K562 (cell line): ENCODE results near the gene MED15. TPM values are rescaled to one million over a fixed set of nuclear protein-coding genes. Genes with fewer than 3 reads are reported as not detected.

ENCODE experiments used
- ATAC-seq: fragments of 200-7000 bp; cut with Tn5 transposase; 3 replicates; pipeline ENCODE4 v1.9.1; 2020; ENCODE audit warnings: moderate library complexity
- BruUV-seq: library from RNA; stranded (reverse); fragments of 400-500 nt; replicated peaks from 2 replicates; lab custom pipeline; 2021; lab: Mats Ljungman, UMichigan
- CTCF ChIA-PET: fragments of 300-600 bp; formaldehyde crosslinking; extraction: SDS; loops from one replicate; lab custom pipeline; 2021; ENCODE audit warnings: low intra/inter-chr PET ratio; lab: Yijun Ruan, JAX
- POLR2A ChIA-PET: fragments of 300-600, 350-650 bp; sonication (Branson Sonifier 250); formaldehyde crosslinking; extraction: SDS; loops from one replicate; lab custom pipeline; 2021; ENCODE audit warnings: antibody characterized with exemption, inconsistent platforms; lab: Yijun Ruan, JAX
- DNase-seq, 4 experiments: peaks; one replicate each; pipeline versions ENCODE4 v3.0.0 to v3.0.0-alpha.2; 2011 to 2018; ENCODE audit warnings: low spot score in 3 of 4, mixed read lengths in 3 of 4; ENCODE audit errors: extremely low read depth in 1 of 4
- FAIRE-seq: peaks from 2 replicates; lab custom pipeline; 2011; peaks lifted over from hg19 to GRCh38; lab: Jason Lieb, UNC
- H2AFZ ChIP-seq: 2 replicates; pipeline ENCODE4 v1.6.0; 2011; ENCODE audit warnings: low read depth, low read length, control low read depth, inconsistent platforms
- H3K27ac ChIP-seq: fragments of 200-600 bp; 3 replicates; pipeline ENCODE4 v1.8.0; 2011; ENCODE audit warnings: low read depth, mild to moderate bottlenecking, control low read depth, inconsistent platforms, low read length, moderate library complexity, mixed read lengths; ENCODE audit errors: extremely low read depth
- H3K27me3 ChIP-seq, 2 experiments: fragments of 300-600 bp in 1 of 2; 2 replicates in 1 of 2; 3 replicates in 1 of 2; pipeline versions ENCODE4 v1.6.0 to v1.8.0; 2011; ENCODE audit warnings: inconsistent platforms in 2 of 2, low read length in 2 of 2, mild to moderate bottlenecking in 1 of 2, mixed read lengths in 1 of 2, moderate library complexity in 1 of 2; ENCODE audit not compliant: control insufficient read depth in 2 of 2, insufficient read depth in 2 of 2
- H3K36me3 ChIP-seq: fragments of 300-600 bp; 3 replicates; pipeline ENCODE4 v1.8.0; 2011; ENCODE audit warnings: mild to moderate bottlenecking, low read length, inconsistent platforms; ENCODE audit not compliant: control insufficient read depth, insufficient read depth
- H3K4me1 ChIP-seq, 2 experiments: fragments of 200-600 bp in 1 of 2; replicated peaks in 1 of 2; 2 replicates in 1 of 2; 3 replicates in 1 of 2; pipeline versions ENCODE4 v1.5.1 to v1.8.0; 2011; ENCODE audit warnings: inconsistent platforms in 2 of 2, low read length in 2 of 2, mild to moderate bottlenecking in 1 of 2, mixed read lengths in 1 of 2, moderate library complexity in 1 of 2; ENCODE audit not compliant: control insufficient read depth in 2 of 2, insufficient read depth in 2 of 2
- H3K4me2 ChIP-seq: 2 replicates; pipeline ENCODE4 v1.6.1; 2011; ENCODE audit warnings: low read length, control low read depth, inconsistent platforms, mixed read lengths; ENCODE audit not compliant: insufficient read depth
- H3K4me3 ChIP-seq: fragments of 200-600 bp; sonication (generic), shearing (Covaris generic); 2 replicates; pipeline ENCODE4 v1.5.1; 2016; ENCODE audit warnings: control low read depth, inconsistent platforms
- H3K79me2 ChIP-seq: fragments of 200-600 bp; 3 replicates; pipeline ENCODE4 v1.8.0; 2011; ENCODE audit warnings: low read length, inconsistent platforms; ENCODE audit not compliant: control insufficient read depth, insufficient read depth
- H3K9ac ChIP-seq, 2 experiments: 2 replicates each; pipeline versions ENCODE4 v1.6.0 to v1.6.1; 2011; ENCODE audit warnings: low read depth in 2 of 2, low read length in 2 of 2, control low read depth in 1 of 2, inconsistent platforms in 1 of 2, mild to moderate bottlenecking in 1 of 2, mixed read lengths in 1 of 2; ENCODE audit not compliant: insufficient read depth in 1 of 2
- H3K9me1 ChIP-seq: one replicate; pipeline ENCODE4 v1.6.0; 2011; ENCODE audit warnings: inconsistent platforms, mild to moderate bottlenecking, low read length, moderate library complexity; ENCODE audit not compliant: control insufficient read depth, insufficient read depth
- H3K9me3 ChIP-seq: replicated peaks from 2 replicates; pipeline ENCODE4 v1.5.1; 2011; ENCODE audit warnings: low read depth, low read length, inconsistent platforms; ENCODE audit not compliant: control insufficient read depth, insufficient read depth
- H4K20me1 ChIP-seq: replicated peaks from 2 replicates; pipeline ENCODE4 v1.6.1; 2011; ENCODE audit warnings: low read length, inconsistent platforms, mixed read lengths; ENCODE audit not compliant: control insufficient read depth, insufficient read depth
- ARNT ChIP-seq, 2 experiments: fragments of 450-650 bp; IDR thresholded peaks; 2 replicates each; pipeline ENCODE4 v1.6.1; 2016; ENCODE audit warnings: mild to moderate bottlenecking in 1 of 2
- CCNT2 ChIP-seq: IDR thresholded peaks from 2 replicates; pipeline ENCODE4 v1.6.1; 2011; ENCODE audit warnings: borderline replicate concordance, low read depth, mild to moderate bottlenecking, moderate library complexity, mixed read lengths, low read length; ENCODE audit not compliant: insufficient read length; ENCODE audit errors: extremely low read depth
- ELF1 ChIP-seq: fragments of 200-800 bp; sonication (Bioruptor generic); IDR thresholded peaks from 2 replicates; pipeline ENCODE4 v1.6.1; 2016; ENCODE audit warnings: missing genetic modification characterization, missing compliant biosample characterization
- KLF16 ChIP-seq: IDR thresholded peaks from 2 replicates; pipeline ENCODE4 v1.6.1; 2016; ENCODE audit warnings: antibody characterized with exemption
- KLF6 ChIP-seq: fragments of 250-450 bp; sonication (Bioruptor Pico); IDR thresholded peaks from 2 replicates; pipeline ENCODE4 v1.4.0; 2020; ENCODE audit warnings: mild to moderate bottlenecking, moderate library complexity, borderline replicate concordance
- MED1 ChIP-seq: sonication (generic); formaldehyde crosslinking; IDR thresholded peaks from 2 replicates; pipeline ENCODE4 v1.8.1; 2023; ENCODE audit warnings: missing genetic modification reagents, borderline replicate concordance
- NFE2 ChIP-seq: IDR thresholded peaks from 2 replicates; pipeline ENCODE4 v1.6.1; 2014; ENCODE audit warnings: antibody characterized with exemption, low read depth
- POLR2G ChIP-seq: fragments of 200-400 bp; formaldehyde crosslinking; IDR thresholded peaks from 2 replicates; pipeline ENCODE4 v1.6.1; 2017; ENCODE audit warnings: low read depth, mild to moderate bottlenecking, antibody characterized with exemption, low read length, moderate library complexity
- SIN3A ChIP-seq, 2 experiments: fragments of 150-350 bp in 1 of 2; IDR thresholded peaks; 2 replicates each; pipeline ENCODE4 v1.6.1; 2011 to 2016; ENCODE audit warnings: borderline replicate concordance in 2 of 2, low read depth in 2 of 2, low read length in 2 of 2, mild to moderate bottlenecking in 2 of 2, moderate library complexity in 2 of 2; ENCODE audit not compliant: control insufficient read depth in 1 of 2
- SOX6 ChIP-seq: fragments of 450-650 bp; IDR thresholded peaks from 2 replicates; pipeline ENCODE4 v1.6.1; 2014; ENCODE audit warnings: mild to moderate bottlenecking
- YBX1 ChIP-seq: fragments of 450-650 bp; IDR thresholded peaks from 2 replicates; pipeline ENCODE4 v1.7.1; 2016; ENCODE audit warnings: mild to moderate bottlenecking
- ZBED1 ChIP-seq: IDR thresholded peaks from 2 replicates; pipeline ENCODE4 v1.6.1; 2014
- ZBTB7A ChIP-seq: IDR thresholded peaks from 2 replicates; pipeline ENCODE4 v1.6.1; 2011; ENCODE audit warnings: low read depth, mild to moderate bottlenecking, low read length, moderate library complexity, borderline replicate concordance; ENCODE audit not compliant: control insufficient read depth
- ZNF143 ChIP-seq: sonication (generic); formaldehyde crosslinking; IDR thresholded peaks from 2 replicates; pipeline ENCODE4 v1.9.0; 2022; ENCODE audit warnings: mild to moderate bottlenecking, missing genetic modification reagents
- ZNF511 ChIP-seq: sonication (generic); formaldehyde crosslinking; IDR thresholded peaks from 2 replicates; pipeline ENCODE4 v1.8.0; 2022; ENCODE audit warnings: mild to moderate bottlenecking, missing genetic modification reagents
- WGBS: fragments of 100-300 bp; shearing (Covaris generic); methylation state at CpG from one replicate; pipeline ENCODE4 v1.1.6; 2016; ENCODE audit warnings: low coverage, mixed read lengths; ENCODE audit not compliant: insufficient coverage; ENCODE audit errors: missing lambda C conversion rate; 5-methylcytosine and 5-hydroxymethylcytosine counted together
- in situ Hi-C: fragments of 300-500 bp; cut with MboI; formaldehyde crosslinking; loops from 4 replicates; pipeline ENCODE4 v1.15.0; 2018; ENCODE audit warnings: inconsistent platforms, mixed read lengths
- intact Hi-C: fragments of 100-400 bp; cut with micrococcal nuclease; formaldehyde crosslinking; loops from 2 replicates; pipeline ENCODE4 v1.14.2; 2022
- polyA plus RNA-seq, 8 experiments: library from polyadenylated mRNA; depleted of rRNA in 4 of 8; stranded (reverse) in 5 of 8; unstranded in 3 of 8; fragments of >200 nt; fragmentation: Nextera tagmentation in 2 of 8; fragmentation: Illumina TruSeq in 1 of 8; extraction: Ambion mirVana in 2 of 8; extraction: Trizol in 1 of 8; gene quantifications; 2 replicates each; pipeline versions ENCODE4 v1.2.1 to v1.2.3, GENCODE V29; 2011 to 2014; ENCODE audit warnings: inconsistent platforms in 1 of 8, missing spikeins in 1 of 8
- total RNA-seq, 7 experiments: library from RNA; depleted of rRNA in 6 of 7; stranded (reverse); fragments of >200 nt in 6 of 7; fragmentation: Illumina TruSeq in 2 of 7; extraction: Trizol in 2 of 7; gene quantifications; 2 replicates each; pipeline versions ENCODE4 v1.2.1 to v1.2.3, GENCODE V29; 2011 to 2021; ENCODE audit warnings: low replicate concordance in 1 of 7
- TF ChIP-seq, protein P1 (sequence below), 3 experiments: fragments of 200-800 bp in 1 of 3; sonication (Bioruptor generic) in 1 of 3; sonication (generic) in 1 of 3; formaldehyde crosslinking in 1 of 3; IDR thresholded peaks; 2 replicates each; pipeline versions ENCODE4 v1.6.1 to v1.8.0; 2016 to 2022; ENCODE audit warnings: mild to moderate bottlenecking in 2 of 3, missing compliant biosample characterization in 2 of 3, missing genetic modification characterization in 2 of 3, missing genetic modification reagents in 1 of 3

The MED15 gene
- total and polyA plus RNA-seq, 9 of the 15 experiments (the other 6 are each of a cell fraction or from before 2014, with no cell fraction given): 4.0 to 271 (median 60.1) TPM

DNA sequence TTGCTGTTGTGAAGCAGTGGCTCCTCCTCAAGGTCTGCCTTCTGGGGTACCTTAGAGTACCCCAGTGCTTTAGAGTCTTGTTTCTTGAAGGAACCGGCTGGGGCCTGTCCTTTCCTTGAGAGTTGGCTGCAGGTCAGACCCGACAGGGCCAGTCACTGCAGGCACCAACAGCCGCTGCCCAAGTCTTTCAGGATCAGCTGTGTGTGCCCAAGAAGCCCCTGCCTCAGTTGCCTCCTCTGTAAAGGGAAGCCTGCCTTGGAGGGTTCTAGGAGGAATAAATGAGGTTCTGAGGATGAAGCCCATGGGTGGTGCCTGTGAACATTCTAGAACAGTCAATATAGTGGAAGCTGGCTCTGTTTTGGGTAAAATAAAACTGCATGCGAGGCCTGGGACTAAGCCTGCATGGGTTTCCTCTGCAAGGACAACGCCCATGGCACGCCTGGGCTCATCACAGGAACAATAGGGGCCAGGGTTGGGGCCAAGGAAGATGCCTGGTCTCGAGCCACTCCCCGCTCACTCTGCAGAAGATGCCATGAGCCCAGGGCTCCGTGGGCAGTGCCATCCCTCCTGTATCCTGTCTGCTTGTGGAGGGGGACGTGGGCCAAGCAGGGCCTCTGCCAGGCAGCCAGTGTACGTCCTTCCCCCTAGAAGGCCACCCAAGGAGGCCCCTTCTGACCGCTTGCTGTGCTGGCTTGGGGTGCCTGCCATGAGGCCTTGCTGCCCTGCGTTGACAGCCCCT lies 81.6 kb downstream of the MED15 start (continued):
- TF ChIP-seq ELF1 (tag) (no peak), KLF6 (CRISPR knock-in tag) (no peak), ZNF511 (CRISPR knock-in tag) (0 out of 2 replicates have a peak, but pooled peaks have one; percentile 6), ZBED1 (peak; percentile 54)

GRCh38 chr22:20589614-20590476 lies 82.4 kb downstream of the MED15 start:
- H3K4me2 ChIP-seq: no peak overlapping the region
- H3K27me3 ChIP-seq: peaks cover 26 to 51% of the 10 kb centered on the region in 2 experiments; a peak in 4 of 5 replicates
- H3K9me1 ChIP-seq: peaks cover 5% of the 10 kb centered on the region
- no peaks in the 10 kb centered on the region for H3K9me3 ChIP-seq
- H3K27ac ChIP-seq: no peak overlapping the region
- H3K79me2 ChIP-seq: no peaks in the 10 kb centered on the region
- peaks cover 27% of the 10 kb centered on the region; the same call in 2 of the 3 replicates for H3K36me3 ChIP-seq
- peaks cover 44% of the 10 kb centered on the region for H4K20me1 ChIP-seq
- H3K4me1 ChIP-seq: peaks cover 0 to 40% of the 10 kb centered on the region in 2 experiments; a peak in 2 of 5 replicates
- no peak overlapping the region for H2AFZ ChIP-seq
- CTCF ChIA-PET: no interaction called here
- POLR2A ChIA-PET: interaction anchor here (0.6 to 8.8 kb wide), 12 partner anchors 11 to 1278 kb away, joined by 3 to 96 read pairs (median 4); partner anchors contain the start of gene MAPK1
- in situ Hi-C loops: no loop called here
- WGBS: 26% methylated on average over 15 of the region's 15 CpGs
- no peak overlapping the region for H3K4me3 ChIP-seq
- FAIRE-seq (no peak), DNase-seq (no peak), ATAC-seq (no peak)
- peak overlapping the region in 1 of 2 experiments; percentile 56; a peak in 2 of 4 replicates for H3K9ac ChIP-seq
- intact Hi-C loops: loop anchor here (5.0 kb wide), 1 partner anchor 173 kb away; no protein-coding TSS in a partner anchor
- no TSS peak for BruUV-seq
- TF ChIP-seq NFE2: no peak
- TF ChIP-seq ZBTB7A: no peak
- no peak for TF ChIP-seq ARNT (IDR thresholded peaks at IDR 0.05)
- TF ChIP-seq MED1 (CRISPR knock-in tag): 0 out of 2 replicates have a peak, but pooled peaks have one; percentile 71
- TF ChIP-seq, protein P1, sequence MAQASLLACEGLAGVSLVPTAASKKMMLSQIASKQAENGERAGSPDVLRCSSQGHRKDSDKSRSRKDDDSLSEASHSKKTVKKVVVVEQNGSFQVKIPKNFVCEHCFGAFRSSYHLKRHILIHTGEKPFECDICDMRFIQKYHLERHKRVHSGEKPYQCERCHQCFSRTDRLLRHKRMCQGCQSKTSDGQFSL (CRISPR knock-in tag; IDR thresholded peaks at IDR 0.05): 0 out of 2 replicates have a peak, but pooled peaks have one; percentile 42
- TF ChIP-seq, protein P1 (tag; IDR thresholded peaks at IDR 0.05): no peak
- TF ChIP-seq CCNT2: no peak
- peak; percentile 66 for TF ChIP-seq POLR2G
- TF ChIP-seq YBX1: no peak
- TF ChIP-seq SOX6: no peak
- TF ChIP-seq KLF16: no peak
- no peak for TF ChIP-seq SIN3A (IDR thresholded peaks at IDR 0.05; ENCODE audit: borderline replicate concordance in 2 of 2, control insufficient read depth in 1 of 2, low read depth in 2 of 2, low read length in 2 of 2)
- TF ChIP-seq ZNF143 (CRISPR knock-in tag): peak; percentile 11; the same call in 1 of the 2 replicates
